Heart right ventricle (tissue), 16 donors: Measurements from ENCODE around the gene NOD1. TPM values are rescaled to one million over a fixed set of nuclear protein-coding genes. Genes with fewer than 3 reads are reported as not detected.
"Not testable (repeated sequence)": the region's sequence is repeated elsewhere in the genome, so short reads cannot be mapped to it uniquely, and the experiment has no call there.

Source experiments
- ATAC-seq, 8 donors: fragments of 200-7000 bp; cut with Tn5 transposase; one replicate each; pipeline ENCODE4 v1.9.1; 2020; ENCODE audit warnings: mild to moderate bottlenecking in 8 of 8, moderate library complexity in 8 of 8, moderate number of reproducible peaks in 1 of 8
- DNase-seq, 2 donors: peaks; one replicate each; pipeline ENCODE4 v3.0.0-alpha.2; 2020
- H3K27ac ChIP-seq, 10 donors: fragments of 200-600 bp; sonication (generic) in 2 of 10; one replicate each; pipeline versions ENCODE4 v1.5.0 to v1.8.0; 2020 to 2022; ENCODE audit warnings: mild to moderate bottlenecking in 3 of 10
- H3K27me3 ChIP-seq, 7 donors: fragments of 200-600 bp; one replicate each; pipeline ENCODE4 v1.8.0; 2021 to 2022; ENCODE audit warnings: mild to moderate bottlenecking in 2 of 7
- H3K36me3 ChIP-seq, 9 donors: fragments of 200-600 bp; sonication (generic) in 1 of 9; one replicate each; pipeline versions ENCODE4 v1.5.0 to v1.8.0; 2020 to 2022; ENCODE audit warnings: mild to moderate bottlenecking in 2 of 9
- H3K4me1 ChIP-seq, 9 donors: fragments of 200-600 bp; sonication (generic) in 1 of 9; one replicate each; pipeline versions ENCODE4 v1.5.0 to v1.8.0; 2020 to 2022; ENCODE audit warnings: mild to moderate bottlenecking in 4 of 9
- H3K4me3 ChIP-seq, 10 donors: fragments of 200-600 bp; sonication (generic) in 2 of 10; one replicate each; pipeline versions ENCODE4 v1.5.0 to v1.8.0; 2020 to 2022; ENCODE audit warnings: mild to moderate bottlenecking in 7 of 10, moderate library complexity in 2 of 10
- H3K9me3 ChIP-seq, 11 donors: fragments of 200-600 bp in 10 of 11; sonication (generic) in 2 of 11; one replicate each; pipeline versions ENCODE4 v1.5.0 to v1.8.0; 2013 to 2022; ENCODE audit warnings: mild to moderate bottlenecking in 2 of 11, control low read depth in 1 of 11, moderate library complexity in 1 of 11
- CTCF ChIP-seq, 9 donors: fragments of 200-600 bp; sonication (generic) in 2 of 9; IDR thresholded peaks; one replicate each; pipeline versions ENCODE4 v1.5.0 to v1.8.0; 2021 to 2022; ENCODE audit warnings: antibody characterized with exemption in 9 of 9, mild to moderate bottlenecking in 5 of 9, moderate library complexity in 1 of 9
- WGBS, 2 donors: extraction: QIAGEN DNeasy Blood & Tissue Kit; methylation state at CpG; one replicate each; pipeline ENCODE4 v1.1.7; 2013; ENCODE audit warnings: inconsistent platforms in 1 of 2; 5-methylcytosine and 5-hydroxymethylcytosine counted together
- intact Hi-C, 10 donors: fragments of 100-400 bp; cut with DNase I; formaldehyde crosslinking; loops; one replicate each; pipeline versions ENCODE4 v1.11.1 to v1.14.2; 2022
- polyA plus RNA-seq, 2 donors: library from polyadenylated mRNA; stranded (reverse); fragments of 200-250 nt; gene quantifications; one replicate each; pipeline ENCODE4 v1.2.3, GENCODE V29; 2013
- total RNA-seq, 10 donors: library from RNA; stranded (reverse); fragmentation: NEBNext Ultra II Directional in 3 of 10; extraction: Animal tissue kit (Norgen Biotek cat#: 25700) in 3 of 10; gene quantifications; one replicate each; pipeline versions ENCODE4 v1.2.1 to v1.2.4, GENCODE V29; 2021 to 2023
- donor health status: Arrhythmogenic right ventricular cardiomyopathy.
- donor health status: ischemic (EF 13 %, LVEDD 7.1; RV severe dilation, severe dysfunction).
- donor health status: healthy with polysubstance abuse.
- donor health status: DM: no; HTN: yes; CAD: no.
- donor health status: DM: no; HTN: no; CAD: no.
- donor health status: ischemic (EF 25% LVEDD 6.9; RV normal size, moderate dysfunction).
- donor health status: ischemic (EF 25% LVEDD 5.7; RV mildly dilated, moderate dysfunction).
- donor health status: healthy.
- donor health status: DM: yes; HTN: yes; CAD: no.
- donor health status: Ischemic cardiomyopathy.
- donor health status: ischemic (EF 35%, LVEDD 5.7; RV mildly dilated, moderate dysfunction).
- donor health status: nonischemic (EF 11% LVEDD 7.7; RV severe dilation, severe dysfunction).
- donor health status: DM: yes; HTN: yes; CAD: no.
- donor health status: PGD.
- donor health status: ischemic (EF 29% LVEDD 5.4; RV normal size, mild dysfunction).
- donor health status: nonischemic (EF 23%, LVEDD 6.1; RV moderate dilation, normal function).

Gene NOD1
- total and polyA plus RNA-seq, 12 donors = 6.3 to 19.1 (median 8.6) TPM

- Histone ChIP-seq H3K4me1 (peaks cover 0 to 13% (median 0%) of the 10 kb centered on the region in 9 donors), H3K9me3 (no peaks in the 10 kb centered on the region), H3K27me3 (no peaks in the 10 kb centered on the region), H3K36me3 (no peaks in the 10 kb centered on the region), H3K4me3 (no peak overlapping the region), H3K27ac (no peak overlapping the region)
- no peak for TF ChIP-seq CTCF (IDR thresholded peaks at IDR 0.05)
- DNase-seq = no peak
- peak in 2 of 8 donors; percentile 35 to 38 for ATAC-seq
- WGBS, 2 donors = 65 to 79% methylated on average over 3 of the region's 3 CpGs
- intact Hi-C loops = no loop called here
Measured at GRCh38 chr7:30389791-30390190, 88.8 kb downstream of the NOD1 start.

DNA sequence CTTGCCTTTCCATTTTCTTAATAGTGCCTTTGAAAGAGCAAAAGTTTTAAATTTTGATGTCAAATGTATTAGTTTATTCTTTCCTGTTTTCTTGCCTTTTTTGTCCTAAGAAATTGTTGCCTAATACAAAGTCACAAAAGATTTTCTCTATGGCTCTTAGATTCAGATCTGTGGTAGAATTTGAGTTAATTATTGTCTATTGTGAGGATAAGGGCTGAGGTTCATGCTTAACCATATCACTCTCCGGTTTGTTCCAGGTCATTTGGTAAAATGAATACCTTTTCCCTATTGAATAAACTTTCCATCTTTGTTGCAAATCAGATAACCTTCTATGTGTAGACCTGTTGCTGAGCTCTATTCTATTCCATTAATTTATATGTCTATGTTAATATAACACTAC is 96.0 kb downstream of the NOD1 start:
- H3K27ac ChIP-seq = no peak overlapping the region
- no peaks in the 10 kb centered on the region for H3K27me3 ChIP-seq
- 52 to 98% methylated on average over 1 of the region's 1 CpG for WGBS, 2 donors
- no peak for DNase-seq
- no peaks in the 10 kb centered on the region for H3K4me1 ChIP-seq
- peaks cover 0 to 20% (median 3%) of the 10 kb centered on the region in 11 donors for H3K9me3 ChIP-seq
- no peak for ATAC-seq
- intact Hi-C loops = no loop called here
- no peaks in the 10 kb centered on the region for H3K36me3 ChIP-seq
- no peak for TF ChIP-seq CTCF (IDR thresholded peaks at IDR 0.05)
- no peak overlapping the region for H3K4me3 ChIP-seq

DNA sequence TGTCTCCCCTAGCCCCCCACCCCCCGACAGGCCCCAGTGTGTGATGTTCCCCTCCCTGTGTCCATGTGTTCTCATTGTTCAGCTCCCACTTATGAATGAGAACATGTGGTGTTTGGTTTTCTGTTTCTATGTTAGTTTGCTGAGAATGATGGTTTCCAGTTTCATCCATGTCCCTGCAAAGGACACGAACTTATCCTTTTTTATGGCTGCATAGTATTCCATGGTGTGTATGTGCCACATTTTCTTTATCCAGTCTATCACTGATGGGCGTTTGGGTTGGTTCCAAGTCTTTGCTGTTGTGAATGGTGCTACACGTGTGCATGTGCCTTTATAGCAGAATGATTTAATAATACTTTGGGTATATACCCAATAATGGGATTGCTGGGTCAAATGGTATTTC is 97.8 kb downstream of the NOD1 start:
- H3K36me3 ChIP-seq, H3K4me3 ChIP-seq, ATAC-seq, intact Hi-C loops, H3K27ac ChIP-seq, H3K27me3 ChIP-seq, H3K4me1 ChIP-seq, DNase-seq: not testable (repeated sequence)
- H3K9me3 ChIP-seq = peaks cover 0 to 20% (median 3%) of the 10 kb centered on the region in 11 donors
- WGBS, 2 donors = 95 to 97% methylated on average over 4 of the region's 4 CpGs

DNA sequence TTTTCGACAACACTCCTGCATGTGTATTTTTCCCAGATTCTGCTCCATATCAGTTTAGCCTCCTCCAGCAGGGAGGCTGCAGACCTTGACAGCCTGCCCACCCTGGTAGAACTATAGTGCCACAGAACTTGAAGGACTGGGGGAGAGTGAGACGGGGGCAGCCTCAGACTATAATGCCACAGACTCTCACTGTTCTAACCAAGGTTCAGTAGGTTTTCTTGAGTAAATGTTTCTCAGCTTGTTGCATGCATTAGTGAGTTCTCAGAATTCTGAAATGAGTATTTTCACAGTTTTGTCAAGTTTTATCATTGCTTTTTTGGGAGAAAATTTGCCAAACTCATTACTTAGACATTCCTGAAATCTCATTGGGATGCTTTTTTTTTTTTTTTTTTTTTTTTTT is 98.3 kb downstream of the NOD1 start:
- no peak for TF ChIP-seq CTCF (IDR thresholded peaks at IDR 0.05)
- intact Hi-C loops = no loop called here
- no peaks in the 10 kb centered on the region for H3K36me3 ChIP-seq
- no peak overlapping the region for H3K27ac ChIP-seq
- DNase-seq (no peak), ATAC-seq (no peak)
- no peaks in the 10 kb centered on the region for H3K4me1 ChIP-seq
- no peaks in the 10 kb centered on the region for H3K27me3 ChIP-seq
- H3K9me3 ChIP-seq = peaks cover 0 to 20% (median 3%) of the 10 kb centered on the region in 11 donors
- H3K4me3 ChIP-seq = no peak overlapping the region
- WGBS, 2 donors = 94 to 96% methylated on average over 2 of the region's 2 CpGs

- peaks cover 0 to 20% (median 3%) of the 10 kb centered on the region in 11 donors for H3K9me3 ChIP-seq
- DNase-seq (no peak), ATAC-seq (no peak)
- H3K4me3 ChIP-seq = no peak overlapping the region
- no peak overlapping the region for H3K27ac ChIP-seq
- H3K4me1 ChIP-seq = no peaks in the 10 kb centered on the region
- H3K36me3 ChIP-seq = no peaks in the 10 kb centered on the region
- H3K27me3 ChIP-seq = no peaks in the 10 kb centered on the region
- intact Hi-C loops = no loop called here
- no peak for TF ChIP-seq CTCF (IDR thresholded peaks at IDR 0.05)
- 83 to 87% methylated on average over 4 of the region's 4 CpGs for WGBS, 2 donors
Measured at GRCh38 chr7:30379741-30380140, 98.8 kb downstream of the NOD1 start.
